Kidney (tissue), 14 donors: ENCODE data around the gene FAM118A. TPM values are rescaled to one million over a fixed set of nuclear protein-coding genes. Genes with fewer than 3 reads are reported as not detected.

ENCODE experiments used
- DNase-seq, 5 donors: peaks; one replicate each; pipeline ENCODE4 v3.0.0-alpha.2; 2013 to 2020
- FAIRE-seq: peaks from 2 replicates; lab custom pipeline; 2012; peaks lifted over from hg19 to GRCh38; lab: Jason Lieb, UNC
- H3K27ac ChIP-seq, 2 donors: one replicate each; pipeline ENCODE4 v1.7.0; 2013; ENCODE audit warnings: low read depth in 2 of 2, low read length in 2 of 2, inconsistent platforms in 1 of 2
- H3K27me3 ChIP-seq: one replicate; pipeline ENCODE4 v1.7.1; 2013; ENCODE audit warnings: low read length, inconsistent platforms; ENCODE audit not compliant: control insufficient read depth, insufficient read depth
- H3K36me3 ChIP-seq, 3 donors: one replicate each; pipeline versions ENCODE4 v1.7.0 to v1.7.1; 2013; ENCODE audit warnings: low read length in 3 of 3, control low read depth in 1 of 3, inconsistent platforms in 1 of 3; ENCODE audit not compliant: insufficient read depth in 3 of 3, control insufficient read depth in 2 of 3
- H3K4me1 ChIP-seq, 3 donors: one replicate each; pipeline versions ENCODE4 v1.7.0 to v1.7.1; 2013; ENCODE audit warnings: low read length in 3 of 3, inconsistent platforms in 1 of 3, low read depth in 1 of 3; ENCODE audit not compliant: control insufficient read depth in 2 of 3, insufficient read depth in 2 of 3
- H3K4me3 ChIP-seq, 3 donors: one replicate each; pipeline versions ENCODE4 v1.7.0 to v1.8.1; 2013; ENCODE audit warnings: low read length in 3 of 3, control low read depth in 1 of 3, inconsistent platforms in 1 of 3
- H3K9ac ChIP-seq, 3 donors: one replicate each; pipeline versions ENCODE4 v1.7.0 to v1.7.1; 2013; ENCODE audit warnings: low read length in 3 of 3, control low read depth in 1 of 3, inconsistent platforms in 1 of 3
- H3K9me3 ChIP-seq, 3 donors: one replicate each; pipeline versions ENCODE4 v1.7.0 to v1.7.1; 2013; ENCODE audit warnings: low read length in 3 of 3, control low read depth in 1 of 3, inconsistent platforms in 1 of 3; ENCODE audit not compliant: control insufficient read depth in 2 of 3, insufficient read depth in 1 of 3
- intact Hi-C: fragments of 100-400 bp; cut with DNase I; formaldehyde crosslinking; loops from one replicate; pipeline ENCODE4 v1.11.1; 2022
- polyA plus RNA-seq: library from polyadenylated mRNA; stranded (reverse); fragments of 350-450 nt; fragmentation: Illumina TruSeq; extraction: RNeasy Lipid Tissue Mini Kit (QIAGEN cat#74804); gene quantifications from one replicate; pipeline ENCODE4 v1.2.3, GENCODE V29; 2014; ENCODE audit warnings: low read depth, low replicate concordance; ENCODE audit not compliant: insufficient read depth
- total RNA-seq: library from RNA; stranded (reverse); fragmentation: NEBNext Ultra II Directional; extraction: Animal tissue kit (Norgen Biotek cat#: 25700); gene quantifications from one replicate; pipeline ENCODE4 v1.2.1, GENCODE V29; 2021
- TF ChIP-seq, protein P1 (sequence below): IDR thresholded peaks from 3 replicates; pipeline ENCODE4 v1.5.1; 2012; ENCODE audit warnings: mild to moderate bottlenecking, moderate library complexity, borderline replicate concordance; ENCODE audit not compliant: insufficient read depth; ENCODE audit errors: extremely low read depth
- donor health status: control.
- donor health status: control.
- donor health status: control.
- donor health status: control.
- donor health status: control.
- donor health status: DM: yes; HTN: yes; CAD: no.
- donor health status: Normal renal cell carcinoma (clear cell type).

Gene FAM118A
- total and polyA plus RNA-seq, 2 donors from 2014 or later, result 5.7 to 13.0 TPM

DNA sequence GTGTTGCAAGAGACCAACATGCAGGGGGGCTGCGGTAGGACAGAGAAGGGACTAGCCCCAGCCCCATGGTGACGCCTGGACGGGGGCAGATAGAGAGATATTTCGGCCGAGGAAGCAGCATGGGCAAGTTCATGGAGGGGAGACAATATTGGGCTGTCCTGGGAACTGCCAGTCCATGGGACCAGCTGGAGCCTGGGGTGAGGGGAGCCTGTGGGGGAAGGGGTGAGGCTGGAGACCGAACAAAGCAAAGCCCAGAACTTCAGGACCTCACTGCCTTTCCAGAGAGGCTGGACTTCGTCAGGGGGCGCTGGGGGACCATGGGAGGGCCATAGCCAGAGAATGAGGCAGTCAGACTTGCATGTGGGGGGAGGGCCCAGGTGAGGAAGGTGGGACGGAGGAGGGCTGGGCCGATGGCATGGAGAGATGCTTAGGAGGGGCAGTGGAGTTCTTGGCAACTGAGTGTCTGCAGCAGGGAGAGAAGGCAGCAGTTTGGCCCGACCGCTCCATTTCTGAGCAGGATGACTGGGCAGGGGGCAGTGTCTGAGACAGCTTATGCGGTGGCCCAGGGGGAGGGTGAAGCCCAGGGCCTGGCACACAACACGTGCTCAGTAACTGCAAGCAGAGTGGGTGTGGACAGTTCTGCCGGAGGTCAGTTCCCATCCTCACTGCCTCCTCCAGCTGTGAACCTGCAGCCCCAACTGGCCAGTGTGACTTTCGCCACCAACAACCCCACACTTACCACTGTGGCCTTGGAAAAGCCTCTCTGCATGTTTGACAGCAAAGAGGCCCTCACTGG lies 24.3 kb upstream of the FAM118A start:
- Histone ChIP-seq H3K27ac (no peak overlapping the region), H3K9me3 (no peaks in the 10 kb centered on the region), H3K4me1 (peaks cover 0 to 5% (median 2%) of the 10 kb centered on the region in 3 donors), H3K4me3 (no peak overlapping the region), H3K9ac (no peak overlapping the region), H3K27me3 (no peaks in the 10 kb centered on the region), H3K36me3 (no peaks in the 10 kb centered on the region)
- no peak for FAIRE-seq
- intact Hi-C loops, result no loop called here
- peak in 4 of 5 donors; percentile 57 to 69 (median 64) for DNase-seq
- TF ChIP-seq, protein P1, sequence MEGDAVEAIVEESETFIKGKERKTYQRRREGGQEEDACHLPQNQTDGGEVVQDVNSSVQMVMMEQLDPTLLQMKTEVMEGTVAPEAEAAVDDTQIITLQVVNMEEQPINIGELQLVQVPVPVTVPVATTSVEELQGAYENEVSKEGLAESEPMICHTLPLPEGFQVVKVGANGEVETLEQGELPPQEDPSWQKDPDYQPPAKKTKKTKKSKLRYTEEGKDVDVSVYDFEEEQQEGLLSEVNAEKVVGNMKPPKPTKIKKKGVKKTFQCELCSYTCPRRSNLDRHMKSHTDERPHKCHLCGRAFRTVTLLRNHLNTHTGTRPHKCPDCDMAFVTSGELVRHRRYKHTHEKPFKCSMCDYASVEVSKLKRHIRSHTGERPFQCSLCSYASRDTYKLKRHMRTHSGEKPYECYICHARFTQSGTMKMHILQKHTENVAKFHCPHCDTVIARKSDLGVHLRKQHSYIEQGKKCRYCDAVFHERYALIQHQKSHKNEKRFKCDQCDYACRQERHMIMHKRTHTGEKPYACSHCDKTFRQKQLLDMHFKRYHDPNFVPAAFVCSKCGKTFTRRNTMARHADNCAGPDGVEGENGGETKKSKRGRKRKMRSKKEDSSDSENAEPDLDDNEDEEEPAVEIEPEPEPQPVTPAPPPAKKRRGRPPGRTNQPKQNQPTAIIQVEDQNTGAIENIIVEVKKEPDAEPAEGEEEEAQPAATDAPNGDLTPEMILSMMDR, result no peak

DNA sequence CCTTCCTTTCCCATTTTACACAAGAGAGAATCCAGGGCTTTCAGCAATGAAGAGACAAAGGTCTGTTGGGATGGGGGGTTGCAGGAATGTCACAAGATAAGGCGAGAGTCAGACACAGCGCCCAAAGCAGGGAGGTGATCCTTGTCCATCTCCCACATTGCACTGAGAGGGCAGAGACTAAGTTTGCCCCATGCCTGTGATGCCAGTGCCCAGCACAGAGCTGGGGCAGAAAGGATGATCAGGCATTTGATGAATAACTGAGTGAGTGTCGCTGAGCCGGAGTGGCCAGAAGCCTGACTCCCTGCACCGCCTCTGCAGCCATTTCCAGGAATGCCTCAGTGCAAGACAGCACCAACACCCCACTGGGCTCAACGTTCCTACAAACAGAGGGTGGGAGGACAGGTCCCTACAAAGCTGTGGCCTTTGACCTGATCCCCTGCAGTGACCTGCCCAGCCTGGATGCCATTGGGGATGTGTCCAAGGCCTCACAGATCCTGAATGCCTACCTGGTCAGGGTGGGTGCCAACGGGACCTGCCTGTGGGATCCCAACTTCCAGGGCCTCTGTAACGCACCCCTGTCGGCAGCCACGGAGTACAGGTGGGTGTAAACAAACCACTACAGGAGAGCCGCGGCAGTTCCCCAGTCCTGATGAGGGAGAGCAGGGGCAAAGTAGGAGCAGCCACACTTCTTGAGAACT lies 22.7 kb upstream of the FAM118A start:
- Histone ChIP-seq H3K9ac (no peak overlapping the region), H3K27ac (no peak overlapping the region), H3K36me3 (no peaks in the 10 kb centered on the region), H3K27me3 (no peaks in the 10 kb centered on the region), H3K9me3 (peaks cover 0 to 1% (median 0%) of the 10 kb centered on the region in 3 donors), H3K4me3 (no peak overlapping the region), H3K4me1 (peaks cover 0 to 6% (median 2%) of the 10 kb centered on the region in 3 donors)
- no peak for FAIRE-seq
- intact Hi-C loops, result no loop called here
- DNase-seq, result no peak
- TF ChIP-seq, protein P1, result no peak

DNA sequence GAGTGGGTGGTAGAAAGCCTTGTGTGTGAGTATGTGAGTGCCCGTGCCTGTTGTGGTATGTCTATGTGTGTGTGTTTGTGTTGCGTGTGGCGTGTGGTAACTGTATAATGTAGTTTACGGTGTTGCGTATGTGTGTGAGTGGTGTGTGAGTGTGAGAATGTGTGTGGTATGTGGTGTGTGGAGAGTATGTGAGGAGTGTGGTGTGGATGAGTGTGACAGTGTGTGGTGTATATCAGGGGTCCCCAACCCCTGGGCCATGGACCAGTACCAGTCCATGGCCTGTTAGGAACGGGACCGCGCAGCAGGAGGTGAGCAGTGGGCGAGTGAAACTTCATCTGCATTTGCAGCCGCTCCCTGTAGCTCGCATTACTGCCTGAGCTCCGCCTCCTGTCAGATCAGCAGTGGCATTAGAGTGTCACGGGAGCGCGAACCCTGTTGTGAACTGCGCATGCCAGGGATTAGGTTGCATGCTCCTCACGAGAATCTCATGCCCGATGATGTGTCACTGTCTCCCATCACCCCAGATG lies 19.3 kb upstream of the FAM118A start:
- Histone ChIP-seq H3K9ac (no peak overlapping the region), H3K4me1 (peaks cover 0 to 2% (median 2%) of the 10 kb centered on the region in 3 donors), H3K9me3 (peaks cover 0 to 1% (median 0%) of the 10 kb centered on the region in 3 donors), H3K4me3 (no peak overlapping the region), H3K36me3 (no peaks in the 10 kb centered on the region), H3K27ac (no peak overlapping the region), H3K27me3 (no peaks in the 10 kb centered on the region)
- TF ChIP-seq, protein P1, result no peak
- DNase-seq (peak in 4 of 5 donors; percentile 75 to 82 (median 76)), FAIRE-seq (no peak)
- intact Hi-C loops, result no loop called here
